Type B pancreatic cell (in vitro differentiated cells): Measurements from ENCODE around the gene DYNC2H1. TPM values are rescaled to one million over a fixed set of nuclear protein-coding genes. Genes with fewer than 3 reads are reported as not detected.

Experiments
- DNase-seq: peaks from one replicate; pipeline ENCODE4 v3.0.0; 2021; ENCODE audit warnings: mixed read lengths; ENCODE audit not compliant: unreplicated experiment; ENCODE audit errors: extremely low spot score
- H3K27ac Mint-ChIP-seq: 2 replicates; pipeline ENCODE4 v1.8.0; 2021; ENCODE audit warnings: mild to moderate bottlenecking, mixed read lengths
- H3K27me3 Mint-ChIP-seq: 2 replicates; pipeline ENCODE4 v1.8.0; 2021; ENCODE audit warnings: mixed read lengths
- H3K36me3 Mint-ChIP-seq: 2 replicates; pipeline ENCODE4 v1.8.0; 2021; ENCODE audit warnings: mixed read lengths
- H3K4me1 Mint-ChIP-seq: one replicate; pipeline ENCODE4 v1.8.0; 2021; ENCODE audit warnings: mixed read lengths; ENCODE audit not compliant: unreplicated experiment
- H3K4me3 Mint-ChIP-seq: 2 replicates; pipeline ENCODE4 v1.8.0; 2021; ENCODE audit warnings: mild to moderate bottlenecking, mixed read lengths
- H3K9me3 Mint-ChIP-seq: 2 replicates; pipeline ENCODE4 v1.8.0; 2021; ENCODE audit warnings: mixed read lengths
- CTCF ChIP-seq: fragments of 200-600 bp; sonication (generic); conservative IDR thresholded peaks from 2 replicates; pipeline ENCODE4 v1.5.0; 2021; ENCODE audit warnings: antibody characterized with exemption, mild to moderate bottlenecking
- total RNA-seq: library from RNA; stranded (reverse); gene quantifications from 2 replicates; pipeline ENCODE4 v1.2.1, GENCODE V29; 2021; ENCODE audit warnings: low replicate concordance

DYNC2H1 gene
- total RNA-seq, 1 donor from 2014 or later = 26.1 TPM

GRCh38 chr11:103349595-103349994 is 240.4 kb downstream of the DYNC2H1 start:
- no peak for TF ChIP-seq CTCF
- no peaks in the 10 kb centered on the region for H3K4me1 Mint-ChIP-seq
- DNase-seq = no peak
- H3K9me3 Mint-ChIP-seq = no peaks in the 10 kb centered on the region
- no peak overlapping the region for H3K4me3 Mint-ChIP-seq
- H3K27me3 Mint-ChIP-seq = no peaks in the 10 kb centered on the region
- no peak overlapping the region for H3K27ac Mint-ChIP-seq
- H3K36me3 Mint-ChIP-seq = no peaks in the 10 kb centered on the region

DNA sequence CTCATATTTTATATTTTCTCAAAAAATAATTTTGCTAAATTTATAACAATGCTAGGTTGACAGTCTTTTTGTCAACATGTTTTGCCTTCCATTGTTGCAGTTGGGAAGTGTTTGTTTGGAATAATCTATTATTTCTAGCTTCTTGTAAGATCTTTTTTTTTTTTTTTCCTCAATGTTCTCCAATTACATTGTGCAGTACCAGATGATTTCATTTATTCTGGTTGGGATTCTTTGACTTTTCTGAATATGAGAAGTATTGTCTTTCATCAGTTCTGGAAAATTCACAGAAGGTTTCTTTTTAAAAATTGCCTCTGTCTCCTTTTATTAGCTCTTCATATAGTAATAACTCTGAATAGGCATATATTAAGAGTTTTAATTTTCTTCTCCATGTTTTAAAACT is 245.4 kb downstream of the DYNC2H1 start:
- no peak for TF ChIP-seq CTCF
- no peak for DNase-seq
- H3K4me1 Mint-ChIP-seq = no peaks in the 10 kb centered on the region
- no peak overlapping the region for H3K27ac Mint-ChIP-seq
- H3K36me3 Mint-ChIP-seq = no peaks in the 10 kb centered on the region
- no peak overlapping the region for H3K4me3 Mint-ChIP-seq
- H3K9me3 Mint-ChIP-seq = no peaks in the 10 kb centered on the region
- no peaks in the 10 kb centered on the region for H3K27me3 Mint-ChIP-seq

DNA sequence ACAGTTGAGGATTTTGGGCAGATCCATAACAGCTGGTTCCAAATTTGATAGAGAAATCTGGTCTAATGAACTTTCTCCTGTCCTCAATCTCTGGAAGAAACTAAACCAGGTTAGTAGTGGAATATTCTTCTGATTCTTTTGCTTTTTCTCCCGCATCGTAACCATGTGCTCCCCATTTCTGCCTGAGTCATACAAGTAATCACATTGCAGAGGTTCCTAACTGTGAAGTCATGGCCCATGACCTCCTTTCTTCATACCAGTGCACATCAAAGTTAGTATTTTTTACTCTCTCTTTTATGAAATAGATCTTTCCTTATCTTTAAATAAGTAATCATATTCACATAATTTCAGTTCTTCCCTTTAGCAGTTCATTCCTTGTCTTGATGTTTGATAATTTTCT is 249.0 kb downstream of the DYNC2H1 start:
- no peak for TF ChIP-seq CTCF
- H3K4me1 Mint-ChIP-seq = no peaks in the 10 kb centered on the region

DNA sequence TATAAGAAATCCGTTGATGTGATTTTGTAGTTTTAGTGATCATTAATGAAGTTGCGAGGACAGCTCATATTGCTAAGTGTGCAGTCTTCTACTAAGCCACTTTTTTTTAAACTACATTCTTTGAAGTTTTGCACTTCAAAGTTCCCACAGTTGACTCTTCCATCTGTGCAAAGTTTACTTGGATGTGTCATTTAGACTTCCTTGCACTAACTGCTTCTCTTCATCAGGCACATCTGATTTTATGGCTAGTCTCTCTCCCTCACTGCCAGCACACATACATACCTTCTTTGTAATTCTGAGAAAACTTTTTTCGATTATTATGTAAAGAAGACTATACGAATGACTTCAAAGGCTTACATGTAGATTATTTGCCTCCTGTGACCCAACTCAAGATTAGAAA is 250.0 kb downstream of the DYNC2H1 start:
- no peaks in the 10 kb centered on the region for H3K9me3 Mint-ChIP-seq
- no peak for TF ChIP-seq CTCF
- peaks cover 3% of the 10 kb centered on the region for H3K36me3 Mint-ChIP-seq
- no peaks in the 10 kb centered on the region for H3K4me1 Mint-ChIP-seq
- no peak overlapping the region for H3K4me3 Mint-ChIP-seq
- no peak for DNase-seq
- H3K27ac Mint-ChIP-seq = no peak overlapping the region
- no peaks in the 10 kb centered on the region for H3K27me3 Mint-ChIP-seq

More for the DNA sequence above, 249.0 kb downstream of the DYNC2H1 start:
- Mint-ChIP-seq H3K27ac (no peak overlapping the region), H3K27me3 (no peaks in the 10 kb centered on the region), H3K36me3 (peaks cover 3% of the 10 kb centered on the region), H3K4me3 (no peak overlapping the region), H3K9me3 (no peaks in the 10 kb centered on the region)
- DNase-seq = no peak

DNA sequence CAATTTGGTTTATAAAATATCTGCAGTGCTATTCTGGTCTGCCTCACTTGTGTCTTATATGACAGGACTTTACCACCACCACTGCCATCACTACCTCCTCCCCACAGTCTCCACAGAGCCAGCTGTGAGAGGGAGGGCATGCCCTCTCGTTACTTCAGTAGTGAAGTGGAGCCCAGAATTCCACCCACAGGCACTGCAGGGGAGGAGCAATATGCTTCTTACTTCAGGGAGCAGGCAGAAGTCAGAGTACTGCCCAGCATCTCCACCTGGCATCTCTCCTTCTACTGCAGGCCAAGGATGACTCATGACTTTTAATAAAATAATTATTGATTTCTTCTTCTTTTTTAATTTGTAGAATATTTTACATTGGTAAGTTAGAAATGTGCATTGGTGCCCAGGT is 255.5 kb downstream of the DYNC2H1 start:
- H3K4me3 Mint-ChIP-seq = no peak overlapping the region
- peaks cover 3% of the 10 kb centered on the region for H3K4me1 Mint-ChIP-seq
- no peaks in the 10 kb centered on the region for H3K9me3 Mint-ChIP-seq
- H3K27me3 Mint-ChIP-seq = no peaks in the 10 kb centered on the region
- H3K27ac Mint-ChIP-seq = no peak overlapping the region
- peaks cover 3% of the 10 kb centered on the region for H3K36me3 Mint-ChIP-seq
- no peak for DNase-seq
- no peak for TF ChIP-seq CTCF

GRCh38 chr11:103367650-103368049 is 258.4 kb downstream of the DYNC2H1 start:
- no peak for TF ChIP-seq CTCF
- H3K27ac Mint-ChIP-seq = no peak overlapping the region
- H3K27me3 Mint-ChIP-seq = no peaks in the 10 kb centered on the region
- peaks cover 11% of the 10 kb centered on the region for H3K36me3 Mint-ChIP-seq
- H3K4me1 Mint-ChIP-seq = peaks cover 3% of the 10 kb centered on the region
- no peaks in the 10 kb centered on the region for H3K9me3 Mint-ChIP-seq
- no peak overlapping the region for H3K4me3 Mint-ChIP-seq
- no peak for DNase-seq
